ENCODE measurements around the gene MTMR10. TPM values are rescaled to one million over a fixed set of nuclear protein-coding genes. Genes with fewer than 3 reads are reported as not detected.

Gene MTMR10
- total RNA-seq, 2 experiments from 2014 or later, result 41.2 to 42.0 TPM

- Mint-ChIP-seq H3K4me1 (ENCODE audit: low read depth) (peaks cover 20% of the 10 kb centered on the region), H3K9me3 (peaks cover 9% of the 10 kb centered on the region), H3K4me3 (no peak overlapping the region), H3K27me3 (peaks cover 8% of the 10 kb centered on the region), H3K36me3 (ENCODE audit: low read depth) (peaks cover 9% of the 10 kb centered on the region), H3K27ac (no peak overlapping the region)
- ChIA-PET CTCF (interaction anchor here (0.6 kb wide), 1 partner anchor 11 kb away, joined by 3 read pairs; no protein-coding TSS in a partner anchor), POLR2A (interaction anchor here (3.6 kb wide), 1 partner anchor 25 kb away, joined by 24 read pairs; the partner anchor contains the start of gene MTMR10)
- intact Hi-C loops (cut with DNase I, micrococcal nuclease), result loop anchor here in 1 of 2 experiments (5.0 kb wide), 1 partner anchor 44 kb away; no protein-coding TSS in a partner anchor
- no peaks in the 10 kb centered on the region for H3K4me1 ChIP-seq (ENCODE audit: insufficient read depth, low read length)
- ATAC-seq (ENCODE audit: poor library complexity), result no peak
- no peak overlapping the region for H3K27ac ChIP-seq (ENCODE audit: low read depth in 1 of 2, low read length in 2 of 2)
- no peaks in the 10 kb centered on the region for H3K36me3 ChIP-seq (ENCODE audit: insufficient read depth, low read length)
- no peaks in the 10 kb centered on the region for H3K27me3 ChIP-seq (ENCODE audit: control insufficient read depth in 1 of 2, insufficient read depth in 2 of 2, low read length in 2 of 2)
- DNase-seq, result no peak
- H3K4me3 ChIP-seq (ENCODE audit: low read length), result no peak overlapping the region
- peaks cover 8 to 11% of the 10 kb centered on the region in 2 experiments for H3K9me3 ChIP-seq (ENCODE audit: control insufficient read depth in 1 of 2, insufficient read depth in 1 of 2, low read length in 2 of 2)
- TF ChIP-seq, protein P1, sequence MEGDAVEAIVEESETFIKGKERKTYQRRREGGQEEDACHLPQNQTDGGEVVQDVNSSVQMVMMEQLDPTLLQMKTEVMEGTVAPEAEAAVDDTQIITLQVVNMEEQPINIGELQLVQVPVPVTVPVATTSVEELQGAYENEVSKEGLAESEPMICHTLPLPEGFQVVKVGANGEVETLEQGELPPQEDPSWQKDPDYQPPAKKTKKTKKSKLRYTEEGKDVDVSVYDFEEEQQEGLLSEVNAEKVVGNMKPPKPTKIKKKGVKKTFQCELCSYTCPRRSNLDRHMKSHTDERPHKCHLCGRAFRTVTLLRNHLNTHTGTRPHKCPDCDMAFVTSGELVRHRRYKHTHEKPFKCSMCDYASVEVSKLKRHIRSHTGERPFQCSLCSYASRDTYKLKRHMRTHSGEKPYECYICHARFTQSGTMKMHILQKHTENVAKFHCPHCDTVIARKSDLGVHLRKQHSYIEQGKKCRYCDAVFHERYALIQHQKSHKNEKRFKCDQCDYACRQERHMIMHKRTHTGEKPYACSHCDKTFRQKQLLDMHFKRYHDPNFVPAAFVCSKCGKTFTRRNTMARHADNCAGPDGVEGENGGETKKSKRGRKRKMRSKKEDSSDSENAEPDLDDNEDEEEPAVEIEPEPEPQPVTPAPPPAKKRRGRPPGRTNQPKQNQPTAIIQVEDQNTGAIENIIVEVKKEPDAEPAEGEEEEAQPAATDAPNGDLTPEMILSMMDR (IDR thresholded peaks at IDR 0.05), result no peak
Measured at GRCh38 chr15:31016446-31016915, 25.1 kb upstream of the MTMR10 start.

- DNase-seq, result no peak
- no peaks in the 10 kb centered on the region for H3K36me3 ChIP-seq (ENCODE audit: insufficient read depth, low read length)
- H3K4me1 ChIP-seq (ENCODE audit: insufficient read depth, low read length), result no peaks in the 10 kb centered on the region
- peaks cover 9% of the 10 kb centered on the region for H3K36me3 Mint-ChIP-seq (ENCODE audit: low read depth)
- no peaks in the 10 kb centered on the region for H3K27me3 ChIP-seq (ENCODE audit: control insufficient read depth in 1 of 2, insufficient read depth in 2 of 2, low read length in 2 of 2)
- no peak overlapping the region for H3K4me3 Mint-ChIP-seq
- intact Hi-C loops (cut with DNase I, micrococcal nuclease), result no loop called here
- no peak for ATAC-seq (ENCODE audit: poor library complexity)
- H3K27ac ChIP-seq (ENCODE audit: low read depth in 1 of 2, low read length in 2 of 2), result no peak overlapping the region
- peaks cover 20% of the 10 kb centered on the region for H3K4me1 Mint-ChIP-seq (ENCODE audit: low read depth)
- H3K9me3 Mint-ChIP-seq, result peaks cover 12% of the 10 kb centered on the region
- H3K4me3 ChIP-seq (ENCODE audit: low read length), result no peak overlapping the region
- TF ChIP-seq, protein P1 (IDR thresholded peaks at IDR 0.05), result no peak
- peaks cover 8% of the 10 kb centered on the region for H3K27me3 Mint-ChIP-seq
- peak overlapping the region; percentile 69 for H3K27ac Mint-ChIP-seq
- POLR2A ChIA-PET, result interaction anchor here (1.0 to 3.6 kb wide), 5 partner anchors 9 to 312 kb away, joined by 3 to 24 read pairs (median 3); partner anchors contain the start of genes KLF13 and MTMR10
- CTCF ChIA-PET, result no interaction called here
- peaks cover 8 to 11% of the 10 kb centered on the region in 2 experiments for H3K9me3 ChIP-seq (ENCODE audit: control insufficient read depth in 1 of 2, insufficient read depth in 1 of 2, low read length in 2 of 2)
Measured at GRCh38 chr15:31014608-31014925, 23.1 kb upstream of the MTMR10 start.

DNA sequence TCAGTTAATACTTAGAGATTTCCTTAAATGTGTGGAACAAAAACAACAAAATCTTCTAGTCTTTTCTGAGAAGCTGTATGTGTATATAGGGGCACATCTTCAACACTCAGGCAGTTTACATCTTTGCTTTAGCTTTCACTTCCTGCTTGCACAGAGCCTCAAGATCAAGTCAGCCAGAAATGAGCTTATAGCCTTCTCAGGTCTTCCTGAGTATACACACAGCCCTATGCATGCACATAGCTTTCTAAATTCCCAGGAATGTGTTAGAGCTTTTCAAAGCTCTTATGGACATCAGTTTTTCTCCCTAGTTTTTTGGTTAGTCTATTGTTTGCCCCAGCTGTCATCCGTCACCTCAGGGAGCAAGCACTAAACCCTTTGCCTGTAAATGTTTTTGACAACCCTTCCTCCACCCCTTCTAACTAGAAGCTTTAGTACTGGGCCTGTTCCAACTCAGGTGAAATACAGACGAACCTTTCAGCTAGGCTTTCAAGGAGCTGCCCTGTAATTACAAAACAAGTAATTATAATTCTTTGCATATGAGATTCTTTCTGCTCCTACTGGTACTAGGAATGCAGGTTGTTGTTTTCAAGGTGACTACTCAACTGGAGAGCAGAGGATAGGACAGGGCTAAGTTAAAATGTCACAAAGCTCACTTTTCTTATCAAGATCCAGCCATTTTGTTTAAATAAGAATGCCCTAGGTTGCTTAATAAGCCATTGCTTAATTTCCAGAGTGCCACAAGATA lies 22.6 kb upstream of the MTMR10 start:
- H3K27me3 Mint-ChIP-seq, result peaks cover 8% of the 10 kb centered on the region
- H3K27ac Mint-ChIP-seq, result peak overlapping the region; percentile 69
- peaks cover 20% of the 10 kb centered on the region for H3K4me1 Mint-ChIP-seq (ENCODE audit: low read depth)
- TF ChIP-seq, protein P1 (IDR thresholded peaks at IDR 0.05), result no peak
- no peaks in the 10 kb centered on the region for H3K4me1 ChIP-seq (ENCODE audit: insufficient read depth, low read length)
- no peaks in the 10 kb centered on the region for H3K27me3 ChIP-seq (ENCODE audit: control insufficient read depth in 1 of 2, insufficient read depth in 2 of 2, low read length in 2 of 2)
- H3K4me3 ChIP-seq (ENCODE audit: low read length), result no peak overlapping the region
- H3K9me3 ChIP-seq (ENCODE audit: control insufficient read depth in 1 of 2, insufficient read depth in 1 of 2, low read length in 2 of 2), result peaks cover 8 to 11% of the 10 kb centered on the region in 2 experiments
- H3K36me3 Mint-ChIP-seq (ENCODE audit: low read depth), result peaks cover 9% of the 10 kb centered on the region
- H3K27ac ChIP-seq (ENCODE audit: low read depth in 1 of 2, low read length in 2 of 2), result no peak overlapping the region
- peaks cover 12% of the 10 kb centered on the region for H3K9me3 Mint-ChIP-seq
- DNase-seq (peak in 2 of 14 experiments; percentile 20 to 29), ATAC-seq (ENCODE audit: poor library complexity) (peak; percentile 73)
- intact Hi-C loops (cut with DNase I, micrococcal nuclease), result no loop called here
- H3K4me3 Mint-ChIP-seq, result no peak overlapping the region
- CTCF ChIA-PET, result interaction anchor here (0.7 kb wide), 1 partner anchor 9 kb away, joined by 3 read pairs; no protein-coding TSS in a partner anchor
- no peaks in the 10 kb centered on the region for H3K36me3 ChIP-seq (ENCODE audit: insufficient read depth, low read length)
- POLR2A ChIA-PET, result interaction anchor here (0.7 to 3.6 kb wide), 6 partner anchors 8 to 313 kb away, joined by 3 to 24 read pairs (median 3); partner anchors contain the start of genes KLF13 and MTMR10
